ENCODE measurements around the gene RPL31. TPM values are rescaled to one million over a fixed set of nuclear protein-coding genes. Genes with fewer than 3 reads are reported as not detected.

RPL31 gene
- total RNA-seq, 1 donor from 2014 or later, result 1,065 TPM

DNA sequence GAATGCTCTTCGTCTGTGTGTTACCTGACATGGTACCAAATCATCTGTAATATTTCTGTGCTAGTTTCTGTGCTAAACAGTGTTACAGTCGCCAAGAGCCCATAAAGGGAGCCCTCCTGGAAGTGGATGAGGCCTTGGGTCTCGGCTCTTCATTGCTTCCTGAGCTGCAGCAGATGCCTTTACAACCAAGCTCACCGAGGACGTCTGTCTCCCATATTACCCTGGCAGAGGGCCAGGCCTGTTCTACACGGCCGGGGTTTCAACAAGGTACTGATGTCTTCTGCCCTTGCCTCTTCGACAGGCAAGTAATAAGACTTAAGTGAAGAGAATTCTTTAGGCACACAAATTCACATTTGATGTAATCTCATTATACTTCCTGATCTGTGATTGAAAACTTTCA, 16.8 kb downstream of the RPL31 start:
- TF ChIP-seq CTCF (IDR thresholded peaks at IDR 0.05), result no peak
- intact Hi-C loops (cut with DNase I), result no loop called here
- peaks cover 62% of the 10 kb centered on the region for H3K36me3 ChIP-seq

DNA sequence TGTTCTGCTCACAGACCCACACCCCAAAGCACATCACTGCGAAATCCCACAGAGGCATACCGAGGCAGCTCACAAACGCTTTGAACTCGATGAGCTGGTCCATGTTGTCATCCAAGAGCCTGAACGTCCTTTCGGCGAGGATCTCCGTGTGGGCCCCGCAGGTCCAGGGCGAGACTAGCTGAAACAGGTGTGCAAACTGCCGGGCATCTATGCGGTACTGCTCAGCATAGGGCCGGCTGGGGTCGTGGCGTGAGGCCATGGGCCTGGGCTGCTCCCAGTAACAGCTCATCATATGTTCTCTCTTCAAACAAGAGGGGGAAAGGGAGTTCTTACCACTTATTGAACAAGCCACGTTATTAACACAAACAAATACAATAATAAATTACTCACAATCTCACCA, 20.1 kb downstream of the RPL31 start:
- H3K36me3 ChIP-seq, result peaks cover 76% of the 10 kb centered on the region
- H3K9me3 ChIP-seq, result no peaks in the 10 kb centered on the region
- H3K4me1 ChIP-seq, result no peaks in the 10 kb centered on the region
- intact Hi-C loops (cut with DNase I), result no loop called here
- no peak for ATAC-seq
- no peak overlapping the region for H3K4me3 ChIP-seq
- TF ChIP-seq CTCF (IDR thresholded peaks at IDR 0.05), result no peak
- H3K27ac ChIP-seq, result no peak overlapping the region
- no peaks in the 10 kb centered on the region for H3K27me3 ChIP-seq (ENCODE audit: low read depth)
- no peak for DNase-seq

More for the DNA sequence above, 16.8 kb downstream of the RPL31 start:
- ATAC-seq, result no peak
- H3K27me3 ChIP-seq (ENCODE audit: low read depth), result no peaks in the 10 kb centered on the region
- no peaks in the 10 kb centered on the region for H3K4me1 ChIP-seq
- no peak for DNase-seq
- no peak overlapping the region for H3K27ac ChIP-seq
- H3K4me3 ChIP-seq, result no peak overlapping the region
- no peaks in the 10 kb centered on the region for H3K9me3 ChIP-seq

DNA sequence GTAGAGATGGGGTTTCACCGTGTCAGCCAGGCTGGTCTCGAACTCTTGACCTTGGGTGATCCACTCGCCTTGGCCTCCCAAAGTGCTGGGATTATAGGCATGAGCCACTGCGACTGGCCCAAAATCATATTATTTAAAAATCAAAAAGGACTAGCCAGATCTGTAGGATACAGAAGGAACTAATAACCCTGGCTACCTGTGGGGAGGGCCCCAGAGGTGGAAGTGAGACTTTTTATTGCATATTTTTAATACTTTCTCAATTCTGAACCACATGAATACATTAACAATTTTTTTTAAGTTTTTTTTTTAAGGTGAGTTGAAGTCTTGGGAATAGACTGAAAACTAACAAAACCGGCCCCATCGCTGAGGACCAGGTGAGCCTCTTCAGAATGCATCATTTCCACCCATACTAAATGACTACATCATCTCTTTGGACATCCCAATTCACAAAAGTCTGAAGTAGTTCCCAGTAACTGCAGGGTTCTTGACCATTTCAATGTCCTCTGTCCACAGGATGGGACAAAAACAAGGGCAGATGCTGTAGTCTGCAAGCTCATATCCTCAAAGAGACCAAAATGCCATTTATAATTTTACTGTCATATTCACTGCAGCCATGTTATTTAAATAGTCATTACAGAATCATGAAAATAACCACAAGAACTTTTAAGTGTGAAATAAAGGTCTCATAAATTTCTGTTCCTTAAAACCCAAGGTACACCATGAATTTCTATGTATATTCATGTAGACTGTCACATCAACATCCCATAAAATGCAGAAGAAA, 21.4 kb downstream of the RPL31 start:
- Histone ChIP-seq H3K27me3 (ENCODE audit: low read depth) (no peaks in the 10 kb centered on the region), H3K4me3 (no peak overlapping the region), H3K36me3 (peaks cover 84% of the 10 kb centered on the region), H3K4me1 (no peaks in the 10 kb centered on the region), H3K9me3 (no peaks in the 10 kb centered on the region), H3K27ac (no peak overlapping the region)
- no peak for ATAC-seq
- DNase-seq, result no peak
- TF ChIP-seq CTCF (IDR thresholded peaks at IDR 0.05), result no peak
- intact Hi-C loops (cut with DNase I), result no loop called here

DNA sequence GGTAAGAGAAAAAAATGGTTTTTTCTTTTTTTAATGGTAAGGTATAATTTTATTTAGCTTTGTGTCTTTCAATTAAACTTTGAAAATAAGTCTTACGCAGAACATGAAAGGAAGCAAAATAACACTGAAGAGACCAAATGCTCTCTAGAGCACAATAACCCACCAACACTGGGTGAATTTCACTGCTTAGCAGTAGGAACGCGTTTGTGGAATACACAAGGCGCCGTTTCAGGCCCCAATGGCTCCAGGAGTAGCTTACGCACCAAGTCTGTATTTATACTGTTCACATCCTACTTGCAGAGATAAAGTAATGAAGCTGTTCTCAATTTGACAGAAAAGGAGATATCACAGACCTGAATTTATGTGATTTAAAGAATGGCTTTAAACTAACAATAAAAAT, 23.5 kb downstream of the RPL31 start:
- Histone ChIP-seq H3K9me3 (no peaks in the 10 kb centered on the region), H3K36me3 (peaks cover 75% of the 10 kb centered on the region), H3K27ac (no peak overlapping the region), H3K27me3 (ENCODE audit: low read depth) (no peaks in the 10 kb centered on the region), H3K4me1 (no peaks in the 10 kb centered on the region), H3K4me3 (no peak overlapping the region)
- DNase-seq, result no peak
- ATAC-seq, result no peak
- TF ChIP-seq CTCF (IDR thresholded peaks at IDR 0.05), result no peak
- intact Hi-C loops (cut with DNase I), result no loop called here

- Histone ChIP-seq H3K27ac (no peak overlapping the region), H3K36me3 (peaks cover 68% of the 10 kb centered on the region), H3K27me3 (ENCODE audit: low read depth) (no peaks in the 10 kb centered on the region), H3K9me3 (no peaks in the 10 kb centered on the region), H3K4me3 (no peak overlapping the region), H3K4me1 (no peaks in the 10 kb centered on the region)
- no peak for ATAC-seq
- DNase-seq, result no peak
- intact Hi-C loops (cut with DNase I), result no loop called here
- TF ChIP-seq CTCF (IDR thresholded peaks at IDR 0.05), result no peak
Measured at GRCh38 chr2:101026253-101026701, 24.2 kb downstream of the RPL31 start.

Measured in lower lobe of right lung (tissue), 2 donors.